GM10266 (cell line): ENCODE measurements around the gene SKIC8.

Source experiments
- DNase-seq: peaks from one replicate; pipeline ENCODE4 v3.0.0; 2012; ENCODE audit errors: extremely low spot score
- CTCF ChIP-seq: IDR thresholded peaks from 2 replicates; pipeline ENCODE4 v1.5.1; 2012; ENCODE audit warnings: mild to moderate bottlenecking, low read depth; ENCODE audit not compliant: control insufficient read depth, insufficient read depth; ENCODE audit errors: missing control alignments

SKIC8 gene

GRCh38 chr15:78327466-78327865 lies 28.1 kb upstream of the SKIC8 start:
- no peak for DNase-seq
- TF ChIP-seq CTCF: no peak

GRCh38 chr15:78325092-78325843 lies 25.9 kb upstream of the SKIC8 start:
- DNase-seq: no peak
- no peak for TF ChIP-seq CTCF

GRCh38 chr15:78324144-78324543 lies 24.7 kb upstream of the SKIC8 start:
- TF ChIP-seq CTCF: no peak

GRCh38 chr15:78323693-78324092 lies 24.3 kb upstream of the SKIC8 start:
- DNase-seq: no peak
- no peak for TF ChIP-seq CTCF

More at GRCh38 chr15:78324144-78324543, 24.7 kb upstream of the SKIC8 start:
- DNase-seq: no peak

GRCh38 chr15:78322724-78323521 lies 23.5 kb upstream of the SKIC8 start:
- no peak for DNase-seq
- no peak for TF ChIP-seq CTCF

GRCh38 chr15:78322243-78322642 lies 22.8 kb upstream of the SKIC8 start:
- no peak for DNase-seq
- TF ChIP-seq CTCF: no peak

- no peak for TF ChIP-seq CTCF
- no peak for DNase-seq
Observed at GRCh38 chr15:78321786-78322185, 22.4 kb upstream of the SKIC8 start.
